NOMO-1 treated with dmso at 0.1 percent for 144 hours (cell line): ENCODE data around the gene TRABD2B.

Experiments used
- DNase-seq: peaks from one replicate; lab custom pipeline; 2025; ENCODE audit not compliant: unreplicated experiment; lab: John Stamatoyannopoulos, UW

Gene TRABD2B

GRCh38 chr1:47914218-47914938 lies 82.8 kb downstream of the TRABD2B start:
- no peak for DNase-seq

DNA sequence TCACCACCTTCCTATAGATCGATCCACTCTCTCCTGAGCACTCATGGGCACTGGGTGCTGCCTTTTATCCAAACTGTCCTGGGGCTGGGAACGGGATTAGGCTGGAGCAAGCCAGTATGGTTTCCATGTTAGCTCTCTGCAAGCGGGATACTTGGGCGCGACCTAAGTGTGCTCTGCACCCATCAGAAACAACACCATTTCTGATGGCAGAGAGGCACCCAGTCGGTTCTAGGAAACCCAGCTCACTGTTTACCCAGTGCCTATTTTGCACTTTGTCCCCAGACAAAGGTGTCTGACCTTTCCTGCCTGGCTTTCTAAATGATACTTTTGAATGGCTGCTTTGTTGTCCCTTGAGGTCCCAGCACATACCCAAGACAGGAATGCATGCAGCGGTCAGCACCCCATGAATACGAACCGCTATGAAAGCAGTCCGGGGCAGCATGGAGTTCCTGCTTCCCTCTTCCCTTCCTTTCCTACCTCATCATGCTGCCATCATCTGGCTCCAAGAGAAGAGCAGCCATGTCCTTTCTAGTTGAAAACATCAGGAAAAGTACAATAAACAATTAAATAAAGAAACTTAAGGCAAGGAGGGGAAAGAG lies 83.9 kb downstream of the TRABD2B start:
- DNase-seq, result no peak

GRCh38 chr1:47912756-47913155 lies 84.4 kb downstream of the TRABD2B start:
- no peak for DNase-seq

- DNase-seq, result no peak
These were observed 85.3 kb downstream of the TRABD2B start for GRCh38 chr1:47911892-47912291.

- no peak for DNase-seq
These were observed 85.8 kb downstream of the TRABD2B start for GRCh38 chr1:47911424-47911823.

DNA sequence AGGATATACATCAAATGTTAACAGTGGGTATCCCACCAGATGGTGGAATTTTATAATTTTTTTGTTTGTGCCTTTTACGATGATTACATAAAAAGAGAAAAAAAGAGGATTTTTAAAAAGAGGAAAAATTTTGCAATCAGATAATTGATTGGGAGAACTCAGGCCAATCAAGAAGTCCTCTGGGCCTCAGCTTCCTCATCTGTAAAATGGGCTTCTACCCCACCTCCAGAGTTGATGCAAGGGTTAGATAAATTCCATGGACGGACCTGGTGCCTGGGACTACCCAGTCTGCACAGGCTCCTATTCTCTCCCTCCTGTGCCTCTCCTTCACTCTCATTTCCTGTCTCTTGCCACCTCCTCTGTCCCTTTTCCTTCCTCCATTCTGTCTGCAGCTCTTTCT lies 88.9 kb downstream of the TRABD2B start:
- DNase-seq, result no peak

- no peak for DNase-seq
These were observed 90.0 kb downstream of the TRABD2B start for GRCh38 chr1:47907177-47907528.

DNA sequence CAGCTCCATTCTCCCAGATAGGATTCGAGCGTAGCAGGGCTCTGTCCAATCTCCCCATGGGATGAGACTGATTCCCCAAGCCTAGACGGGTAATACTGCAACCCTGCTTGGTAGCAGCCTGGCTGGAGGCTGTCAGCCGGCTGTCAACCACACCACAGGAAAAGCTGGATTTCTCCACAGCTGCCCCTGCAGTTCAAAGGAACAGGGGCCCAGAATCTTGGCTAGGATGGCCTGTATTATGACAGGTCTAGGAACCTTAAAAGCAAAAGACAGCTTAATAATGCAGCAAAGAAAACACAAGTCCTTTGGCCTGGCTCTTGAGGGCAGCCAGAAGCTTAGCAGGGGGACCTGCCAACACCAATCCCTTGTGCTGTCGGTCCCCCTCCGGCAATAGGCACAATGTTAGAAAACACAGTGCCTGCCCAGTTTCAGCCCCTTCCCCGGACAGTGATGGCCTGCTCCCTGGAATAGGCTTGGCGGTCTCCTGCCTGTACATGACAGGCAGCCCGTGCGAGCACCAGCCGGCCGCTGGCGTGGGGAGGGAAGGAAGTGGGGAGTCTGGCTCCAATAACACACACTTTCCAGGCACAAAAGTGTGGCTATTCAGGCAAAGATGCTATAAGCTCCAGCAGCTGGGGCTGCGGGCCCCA lies 90.5 kb downstream of the TRABD2B start:
- no peak for DNase-seq

- DNase-seq, result no peak
These were observed 91.2 kb downstream of the TRABD2B start for GRCh38 chr1:47906009-47906432.

DNA sequence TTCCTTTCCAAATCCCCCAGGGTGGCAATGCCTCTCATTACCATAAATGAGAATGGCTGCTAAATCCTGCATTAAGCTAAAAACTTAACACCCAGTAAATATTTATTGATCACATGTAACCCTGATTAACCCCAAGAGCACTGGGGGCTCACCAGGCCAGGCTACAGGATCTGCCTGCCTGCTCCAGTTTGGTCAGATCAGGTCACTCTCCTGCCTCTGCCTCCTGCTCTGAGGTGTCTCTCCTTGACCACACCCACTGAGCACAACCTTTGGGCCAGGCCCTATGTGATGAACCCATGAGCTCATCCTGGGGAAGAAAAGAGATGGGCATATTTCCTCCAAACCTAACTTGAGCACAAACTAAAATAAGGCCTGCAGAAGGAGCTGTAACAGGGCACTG lies 93.5 kb downstream of the TRABD2B start:
- DNase-seq, result no peak

GRCh38 chr1:47901001-47901575 lies 96.1 kb downstream of the TRABD2B start:
- DNase-seq, result no peak

DNA sequence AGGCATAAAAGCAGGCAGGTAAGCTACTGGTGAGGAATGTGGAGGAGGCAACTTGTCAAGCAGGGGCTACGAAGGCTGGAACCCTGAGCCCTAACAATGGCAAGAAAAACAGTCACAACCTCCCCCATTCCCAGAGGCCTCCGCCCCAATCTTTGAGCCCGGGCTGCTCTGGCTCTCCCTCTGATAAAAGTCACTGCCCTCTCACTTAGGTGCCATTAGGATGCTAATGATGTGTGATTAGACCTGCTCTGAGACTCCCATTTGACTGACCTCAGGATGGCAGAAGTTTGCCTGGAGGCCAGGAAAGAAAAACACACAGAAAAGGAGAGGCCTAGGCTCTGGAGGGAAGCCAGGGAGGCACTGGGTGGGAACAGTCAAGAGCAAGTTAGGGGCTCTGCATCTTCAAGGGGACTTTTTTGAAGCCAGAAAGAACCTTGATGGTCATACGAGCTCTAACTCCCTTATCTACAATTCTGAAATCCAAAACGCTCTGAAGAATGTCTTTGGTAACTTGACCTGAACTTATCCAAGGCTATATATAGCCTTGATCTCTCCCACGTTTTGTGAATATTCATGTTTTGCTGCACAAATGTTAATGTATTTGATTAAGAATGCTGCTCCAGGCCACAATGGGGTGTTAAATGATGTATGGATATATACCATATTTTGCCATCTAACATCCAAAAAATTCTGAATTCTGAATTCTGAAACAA lies 98.9 kb downstream of the TRABD2B start:
- DNase-seq, result no peak

- no peak for DNase-seq
These were observed 101.7 kb downstream of the TRABD2B start for GRCh38 chr1:47895279-47896125.

- no peak for DNase-seq
These were observed 102.5 kb downstream of the TRABD2B start for GRCh38 chr1:47894410-47895278.

DNA sequence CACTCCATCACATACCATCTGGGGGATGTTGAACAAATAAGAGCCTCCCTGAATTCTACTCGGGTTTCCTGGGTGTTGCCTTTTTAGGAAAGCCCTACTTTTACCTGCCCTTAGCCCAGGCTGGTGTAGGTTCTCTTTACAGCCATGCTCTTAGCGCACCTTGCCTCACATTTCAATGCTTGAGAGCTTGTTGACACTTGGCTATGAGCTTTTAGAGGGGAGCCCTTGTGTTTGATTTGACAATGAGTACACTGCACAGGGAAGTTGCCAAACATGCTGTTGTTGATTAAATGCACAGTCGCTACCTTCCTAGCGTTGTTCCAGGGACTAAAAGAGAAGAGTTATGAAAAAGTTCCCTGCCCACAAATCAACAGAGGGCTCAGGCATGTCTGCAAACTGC lies 103.8 kb downstream of the TRABD2B start:
- DNase-seq, result no peak

GRCh38 chr1:47890779-47891178 lies 106.4 kb downstream of the TRABD2B start:
- DNase-seq, result no peak

DNA sequence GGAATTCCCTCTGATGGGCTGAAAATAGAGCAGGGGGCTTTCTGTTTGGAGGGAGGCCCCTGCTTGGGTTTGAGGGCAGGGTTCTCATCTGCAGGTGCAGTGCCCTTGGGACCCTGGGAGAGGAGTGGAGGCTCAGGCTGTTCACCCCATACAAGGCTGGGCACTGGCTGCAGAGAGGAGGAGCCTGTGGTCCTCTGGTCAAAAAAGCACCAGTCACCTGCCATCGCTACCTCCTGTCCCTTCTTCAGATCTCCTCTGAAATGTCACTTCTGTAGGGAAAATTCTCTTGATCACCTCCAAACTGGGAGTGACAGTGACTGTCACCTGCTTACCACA lies 108.9 kb downstream of the TRABD2B start:
- DNase-seq, result no peak

DNA sequence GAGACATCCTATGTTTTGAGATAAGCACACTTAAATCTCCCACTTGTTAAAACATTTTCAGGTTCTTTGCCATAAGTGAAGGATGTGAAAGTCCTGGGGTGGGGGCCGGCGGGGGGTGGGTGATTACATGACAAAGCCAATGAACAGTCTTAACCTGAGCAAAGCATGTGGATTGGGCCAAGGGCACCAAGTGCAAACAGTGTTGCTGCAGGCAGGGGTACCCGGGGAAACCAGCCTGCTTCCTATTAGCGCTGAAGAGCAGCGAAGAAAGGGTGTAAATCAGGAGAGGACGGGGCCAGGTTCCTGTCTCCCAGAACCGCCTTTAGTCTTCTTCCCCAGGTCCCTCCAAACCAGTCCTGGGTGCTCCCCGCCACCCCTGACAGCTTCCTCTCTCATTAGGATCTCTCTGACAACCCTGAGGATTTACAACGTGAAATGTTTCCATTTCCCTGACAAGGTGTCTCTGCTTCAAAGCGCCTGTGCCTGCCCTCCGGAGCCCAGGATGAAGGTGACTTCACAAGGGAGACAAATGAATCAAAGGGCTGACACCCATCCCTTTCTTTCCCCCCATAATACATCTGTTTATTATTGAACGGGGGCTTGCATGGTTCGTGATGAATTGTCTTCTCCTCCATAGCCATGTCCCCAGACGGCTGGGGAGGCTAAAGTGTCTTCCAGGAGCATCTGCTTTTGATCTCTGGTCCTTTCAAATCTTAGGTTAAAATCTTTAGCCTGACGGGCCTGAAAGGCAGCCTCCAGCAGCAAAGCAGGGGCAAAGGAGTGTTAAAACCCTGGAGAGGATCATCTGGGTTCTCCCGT lies 109.5 kb downstream of the TRABD2B start:
- no peak for DNase-seq

DNA sequence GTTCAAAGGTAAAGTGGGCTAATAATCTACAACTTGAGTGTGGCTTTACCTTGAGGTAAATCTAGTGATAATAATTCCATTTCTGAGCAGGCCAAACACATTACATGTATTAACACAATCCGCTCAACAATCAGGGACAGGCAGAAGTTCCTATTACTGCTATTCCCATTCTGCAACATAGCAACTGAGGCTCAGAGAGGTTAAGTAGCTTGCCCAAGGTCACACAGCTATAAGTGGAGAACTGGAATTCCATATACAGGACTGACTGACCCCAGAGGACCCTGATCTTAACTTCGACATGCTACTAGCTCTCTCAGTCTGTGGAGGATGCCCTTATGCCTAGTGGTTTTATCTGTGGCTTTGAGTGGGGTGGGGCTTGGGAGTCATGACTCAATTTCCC lies 110.1 kb downstream of the TRABD2B start:
- no peak for DNase-seq
